HepG2 (cell line): ENCODE data around the gene C6orf132. TPM values are rescaled to one million over a fixed set of nuclear protein-coding genes. Genes with fewer than 3 reads are reported as not detected.

Experiments
- AKAP8 ChIP-seq: sonication (generic); formaldehyde crosslinking; IDR thresholded peaks from 2 replicates; pipeline ENCODE4 v1.5.1; 2020; ENCODE audit warnings: mild to moderate bottlenecking, missing genetic modification reagents
- GFI1 ChIP-seq: sonication (generic); formaldehyde crosslinking; IDR thresholded peaks from 2 replicates; pipeline ENCODE4 v1.5.0; 2020; ENCODE audit warnings: missing genetic modification reagents, mild to moderate bottlenecking, borderline replicate concordance
- MIER2 ChIP-seq: IDR thresholded peaks from 2 replicates; pipeline ENCODE4 v1.6.1; 2016; ENCODE audit warnings: missing biosample characterization, missing genetic modification reagents
- PBX2 ChIP-seq: IDR thresholded peaks from 2 replicates; pipeline ENCODE4 v1.6.1; 2016; ENCODE audit warnings: control low read depth
- PCBP1 ChIP-seq: fragments of 200-400 bp; formaldehyde crosslinking; IDR thresholded peaks from 2 replicates; pipeline ENCODE4 v1.6.1; 2017; ENCODE audit warnings: mild to moderate bottlenecking, low read depth, low read length, borderline replicate concordance
- SAP130 ChIP-seq: IDR thresholded peaks from 2 replicates; pipeline ENCODE4 v1.6.1; 2016; ENCODE audit warnings: low read depth
- ZNF180 ChIP-seq: sonication (generic); formaldehyde crosslinking; IDR thresholded peaks from 2 replicates; pipeline ENCODE4 v1.4.0; 2020; ENCODE audit warnings: low read depth, missing genetic modification reagents, borderline replicate concordance
- ZNF383 ChIP-seq: sonication (generic); formaldehyde crosslinking; IDR thresholded peaks from 2 replicates; pipeline ENCODE4 v1.4.0; 2020; ENCODE audit warnings: missing genetic modification reagents, mild to moderate bottlenecking, borderline replicate concordance
- ZNF557 ChIP-seq: sonication (generic); formaldehyde crosslinking; IDR thresholded peaks from 2 replicates; pipeline ENCODE4 v1.4.0; 2020; ENCODE audit warnings: missing genetic modification reagents
- ZNF83 ChIP-seq: sonication (generic); formaldehyde crosslinking; IDR thresholded peaks from 2 replicates; pipeline ENCODE4 v1.4.0; 2020; ENCODE audit warnings: missing genetic modification reagents, mild to moderate bottlenecking, borderline replicate concordance
- ZSCAN5A ChIP-seq: sonication (generic); formaldehyde crosslinking; IDR thresholded peaks from 2 replicates; pipeline ENCODE4 v1.8.0; 2022; ENCODE audit warnings: mild to moderate bottlenecking, missing genetic modification reagents, borderline replicate concordance
- polyA plus RNA-seq, 8 experiments: library from polyadenylated mRNA; depleted of rRNA in 3 of 8; stranded (reverse) in 7 of 8; unstranded in 1 of 8; fragments of >200 nt; fragmentation: Illumina TruSeq in 4 of 8; extraction: Trizol in 4 of 8; gene quantifications; 2 replicates each; pipeline versions ENCODE4 v1.2.1 to v1.2.3, GENCODE V29; 2011 to 2016; ENCODE audit warnings: low read depth in 4 of 8, missing spikeins in 1 of 8, mixed read lengths in 1 of 8; ENCODE audit not compliant: insufficient read depth in 1 of 8
- total RNA-seq, 5 experiments: library from RNA; depleted of rRNA; stranded (reverse); fragments of >200 nt; fragmentation: Illumina TruSeq; extraction: Trizol; gene quantifications; 2 replicates each; pipeline ENCODE4 v1.2.3, GENCODE V29; 2016; ENCODE audit warnings: low read depth in 1 of 5
- TF ChIP-seq, protein P1 (sequence below): sonication (generic); formaldehyde crosslinking; IDR thresholded peaks from 2 replicates; pipeline ENCODE4 v1.8.1; 2022; ENCODE audit warnings: low read depth, mild to moderate bottlenecking, missing genetic modification reagents
- TF ChIP-seq, protein P2 (sequence below): sonication (generic); formaldehyde crosslinking; IDR thresholded peaks from 2 replicates; pipeline ENCODE4 v1.5.0; 2020; ENCODE audit warnings: mild to moderate bottlenecking, missing genetic modification reagents
- TF ChIP-seq, protein P3 (sequence below): sonication (generic); formaldehyde crosslinking; IDR thresholded peaks from 2 replicates; pipeline ENCODE4 v1.4.0; 2020; ENCODE audit warnings: missing genetic modification reagents

The C6orf132 gene
- total and polyA plus RNA-seq, 2 of the 13 experiments (the other 11 are each of a cell fraction or from before 2014, with no cell fraction given), result 0.78 to 3.0 TPM

- TF ChIP-seq, protein P1, sequence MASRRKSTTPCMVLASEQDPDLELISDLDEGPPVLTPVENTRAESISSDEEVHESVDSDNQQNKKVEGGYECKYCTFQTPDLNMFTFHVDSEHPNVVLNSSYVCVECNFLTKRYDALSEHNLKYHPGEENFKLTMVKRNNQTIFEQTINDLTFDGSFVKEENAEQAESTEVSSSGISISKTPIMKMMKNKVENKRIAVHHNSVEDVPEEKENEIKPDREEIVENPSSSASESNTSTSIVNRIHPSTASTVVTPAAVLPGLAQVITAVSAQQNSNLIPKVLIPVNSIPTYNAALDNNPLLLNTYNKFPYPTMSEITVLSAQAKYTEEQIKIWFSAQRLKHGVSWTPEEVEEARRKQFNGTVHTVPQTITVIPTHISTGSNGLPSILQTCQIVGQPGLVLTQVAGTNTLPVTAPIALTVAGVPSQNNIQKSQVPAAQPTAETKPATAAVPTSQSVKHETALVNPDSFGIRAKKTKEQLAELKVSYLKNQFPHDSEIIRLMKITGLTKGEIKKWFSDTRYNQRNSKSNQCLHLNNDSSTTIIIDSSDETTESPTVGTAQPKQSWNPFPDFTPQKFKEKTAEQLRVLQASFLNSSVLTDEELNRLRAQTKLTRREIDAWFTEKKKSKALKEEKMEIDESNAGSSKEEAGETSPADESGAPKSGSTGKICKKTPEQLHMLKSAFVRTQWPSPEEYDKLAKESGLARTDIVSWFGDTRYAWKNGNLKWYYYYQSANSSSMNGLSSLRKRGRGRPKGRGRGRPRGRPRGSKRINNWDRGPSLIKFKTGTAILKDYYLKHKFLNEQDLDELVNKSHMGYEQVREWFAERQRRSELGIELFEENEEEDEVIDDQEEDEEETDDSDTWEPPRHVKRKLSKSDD, result no peak
- TF ChIP-seq ZNF180 (CRISPR knock-in tag), result no peak
- TF ChIP-seq, protein P2, sequence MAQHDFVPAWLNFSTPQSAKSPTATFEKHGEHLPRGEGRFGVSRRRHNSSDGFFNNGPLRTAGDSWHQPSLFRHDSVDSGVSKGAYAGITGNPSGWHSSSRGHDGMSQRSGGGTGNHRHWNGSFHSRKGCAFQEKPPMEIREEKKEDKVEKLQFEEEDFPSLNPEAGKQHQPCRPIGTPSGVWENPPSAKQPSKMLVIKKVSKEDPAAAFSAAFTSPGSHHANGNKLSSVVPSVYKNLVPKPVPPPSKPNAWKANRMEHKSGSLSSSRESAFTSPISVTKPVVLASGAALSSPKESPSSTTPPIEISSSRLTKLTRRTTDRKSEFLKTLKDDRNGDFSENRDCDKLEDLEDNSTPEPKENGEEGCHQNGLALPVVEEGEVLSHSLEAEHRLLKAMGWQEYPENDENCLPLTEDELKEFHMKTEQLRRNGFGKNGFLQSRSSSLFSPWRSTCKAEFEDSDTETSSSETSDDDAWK, result no peak
- TF ChIP-seq PCBP1, result no peak
- TF ChIP-seq ZSCAN5A (CRISPR knock-in tag), result no peak
- no peak for TF ChIP-seq AKAP8 (CRISPR knock-in tag)
- peak; percentile 57 for TF ChIP-seq SAP130
- TF ChIP-seq ZNF557, result no peak
- TF ChIP-seq PBX2 (CRISPR knock-in tag), result no peak
- TF ChIP-seq GFI1, result no peak
- TF ChIP-seq ZNF383 (CRISPR knock-in tag), result no peak
- TF ChIP-seq, protein P3, sequence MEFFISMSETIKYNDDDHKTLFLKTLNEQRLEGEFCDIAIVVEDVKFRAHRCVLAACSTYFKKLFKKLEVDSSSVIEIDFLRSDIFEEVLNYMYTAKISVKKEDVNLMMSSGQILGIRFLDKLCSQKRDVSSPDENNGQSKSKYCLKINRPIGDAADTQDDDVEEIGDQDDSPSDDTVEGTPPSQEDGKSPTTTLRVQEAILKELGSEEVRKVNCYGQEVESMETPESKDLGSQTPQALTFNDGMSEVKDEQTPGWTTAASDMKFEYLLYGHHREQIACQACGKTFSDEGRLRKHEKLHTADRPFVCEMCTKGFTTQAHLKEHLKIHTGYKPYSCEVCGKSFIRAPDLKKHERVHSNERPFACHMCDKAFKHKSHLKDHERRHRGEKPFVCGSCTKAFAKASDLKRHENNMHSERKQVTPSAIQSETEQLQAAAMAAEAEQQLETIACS (CRISPR knock-in tag), result no peak
- peak; percentile 33; the same call in 1 of the 2 replicates for TF ChIP-seq ZNF83 (CRISPR knock-in tag)
- TF ChIP-seq MIER2, result no peak
These were observed 24.0 kb downstream of the C6orf132 start (continued) for GRCh38 chr6:42118162-42119001.
